Measurements from ENCODE around the gene LIX1L.

Gene LIX1L

GRCh38 chr1:145979746-145980456, 22.1 kb upstream of the LIX1L start:
- TF ChIP-seq GATA2 (IDR thresholded peaks at IDR 0.05; ENCODE audit: low read depth, low read length) (no peak), GATA3 (IDR thresholded peaks at IDR 0.05; ENCODE audit: low read depth, low read length) (no peak)

- TF ChIP-seq GATA3 (IDR thresholded peaks at IDR 0.05; ENCODE audit: low read depth, low read length) (no peak), GATA2 (IDR thresholded peaks at IDR 0.05; ENCODE audit: low read depth, low read length) (peak; percentile 10; the same call in 1 of the 2 replicates)
Observed at GRCh38 chr1:145978854-145979745, 21.3 kb upstream of the LIX1L start.

- no peak for TF ChIP-seq GATA2 (IDR thresholded peaks at IDR 0.05; ENCODE audit: low read depth, low read length)
- no peak for TF ChIP-seq GATA3 (IDR thresholded peaks at IDR 0.05; ENCODE audit: low read depth, low read length)
Observed at GRCh38 chr1:145978471-145978853, 20.6 kb upstream of the LIX1L start.

- TF ChIP-seq GATA2 (IDR thresholded peaks at IDR 0.05; ENCODE audit: low read depth, low read length) (no peak), GATA3 (IDR thresholded peaks at IDR 0.05; ENCODE audit: low read depth, low read length) (no peak)
Observed at GRCh38 chr1:145977486-145978470, 20.0 kb upstream of the LIX1L start.

- no peak for TF ChIP-seq GATA2 (IDR thresholded peaks at IDR 0.05; ENCODE audit: low read depth, low read length)
- TF ChIP-seq GATA3 (IDR thresholded peaks at IDR 0.05; ENCODE audit: low read depth, low read length), result no peak
Observed at GRCh38 chr1:145977016-145977415, 19.2 kb upstream of the LIX1L start.

GRCh38 chr1:145975216-145975615, 17.4 kb upstream of the LIX1L start:
- TF ChIP-seq GATA3 (IDR thresholded peaks at IDR 0.05; ENCODE audit: low read depth, low read length), result no peak
- TF ChIP-seq GATA2 (IDR thresholded peaks at IDR 0.05; ENCODE audit: low read depth, low read length), result no peak

- TF ChIP-seq GATA2 (IDR thresholded peaks at IDR 0.05; ENCODE audit: low read depth, low read length) (no peak), GATA3 (IDR thresholded peaks at IDR 0.05; ENCODE audit: low read depth, low read length) (no peak)
Observed at GRCh38 chr1:145974721-145975120, 16.9 kb upstream of the LIX1L start.

GRCh38 chr1:145972580-145972979, 14.8 kb upstream of the LIX1L start:
- TF ChIP-seq GATA2 (IDR thresholded peaks at IDR 0.05; ENCODE audit: low read depth, low read length) (no peak), GATA3 (IDR thresholded peaks at IDR 0.05; ENCODE audit: low read depth, low read length) (no peak)

- TF ChIP-seq GATA2 (IDR thresholded peaks at IDR 0.05; ENCODE audit: low read depth, low read length), result no peak
- no peak for TF ChIP-seq GATA3 (IDR thresholded peaks at IDR 0.05; ENCODE audit: low read depth, low read length)
Observed at GRCh38 chr1:145967288-145967687, 9.5 kb upstream of the LIX1L start.

- no peak for TF ChIP-seq GATA3 (IDR thresholded peaks at IDR 0.05; ENCODE audit: low read depth, low read length)
- no peak for TF ChIP-seq GATA2 (IDR thresholded peaks at IDR 0.05; ENCODE audit: low read depth, low read length)
Observed at GRCh38 chr1:145965119-145965744, 7.4 kb upstream of the LIX1L start.

GRCh38 chr1:145964328-145965118, 6.7 kb upstream of the LIX1L start, which contains the start of the genes ANKRD34A and POLR3GL:
ANKRD34A (minus strand) TSS chr1:145964575; CDS start chr1:145961759, 2,816 bp downstream.
POLR3GL (plus strand) TSS chr1:145964690; CDS start chr1:145974866, 10,176 bp downstream.
- TF ChIP-seq GATA2 (IDR thresholded peaks at IDR 0.05; ENCODE audit: low read depth, low read length), result no peak
- TF ChIP-seq GATA3 (IDR thresholded peaks at IDR 0.05; ENCODE audit: low read depth, low read length), result no peak

GRCh38 chr1:145963265-145964019, 5.6 kb upstream of the LIX1L start:
- no peak for TF ChIP-seq GATA3 (IDR thresholded peaks at IDR 0.05; ENCODE audit: low read depth, low read length)
- TF ChIP-seq GATA2 (IDR thresholded peaks at IDR 0.05; ENCODE audit: low read depth, low read length), result no peak
